Natural killer cell treated with Interleukin-12 subunit alpha and Interleukin-12 subunit beta and Interleukin-15 and Interleukin-18, amount 100 ng/mL, for 72 hours (primary cell): ENCODE measurements around the gene CCP110. TPM values are rescaled to one million over a fixed set of nuclear protein-coding genes. Genes with fewer than 3 reads are reported as not detected.

ENCODE experiments used
- ATAC-seq, 2 donors: fragments of 150-1000 bp; cut with Tn5 transposase in 1 of 2; sonication (Bioruptor Pico), chemical (Tn5 transposase) in 1 of 2; 2 replicates each; pipeline ENCODE4 v1.10.0; 2021
- DNase-seq: peaks from one replicate; pipeline ENCODE4 v3.0.0; 2022; ENCODE audit warnings: low spot score
- H3K27ac Mint-ChIP-seq, 2 donors: 1 replicate in 1 of 2; 2 replicates in 1 of 2; pipeline ENCODE4 v1.8.0; 2022; ENCODE audit warnings: mixed read lengths in 2 of 2, mild to moderate bottlenecking in 1 of 2, moderate library complexity in 1 of 2
- H3K27me3 Mint-ChIP-seq, 2 donors: 1 replicate in 1 of 2; 2 replicates in 1 of 2; pipeline ENCODE4 v1.8.0; 2022; ENCODE audit warnings: mixed read lengths in 2 of 2
- H3K36me3 Mint-ChIP-seq: one replicate; pipeline ENCODE4 v1.8.0; 2022; ENCODE audit warnings: mixed read lengths
- H3K4me1 Mint-ChIP-seq, 2 donors: 1 replicate in 1 of 2; 2 replicates in 1 of 2; pipeline ENCODE4 v1.8.0; 2022; ENCODE audit warnings: low read depth in 2 of 2, mixed read lengths in 2 of 2, mild to moderate bottlenecking in 1 of 2
- H3K4me3 Mint-ChIP-seq: one replicate; pipeline ENCODE4 v1.8.0; 2022; ENCODE audit warnings: mixed read lengths
- H3K9me3 Mint-ChIP-seq: 2 replicates; pipeline ENCODE4 v1.8.0; 2022; ENCODE audit warnings: mixed read lengths
- total RNA-seq, 2 donors: library from RNA; stranded (reverse); gene quantifications; one replicate each; pipeline ENCODE4 v1.2.3, GENCODE V29; 2022

The CCP110 gene
- total RNA-seq, 2 donors from 2014 or later, result 19.4 to 28.9 TPM

GRCh38 chr16:19499006-19499405, 24.7 kb upstream of the CCP110 start:
- Mint-ChIP-seq H3K27me3 (no peaks in the 10 kb centered on the region), H3K9me3 (no peaks in the 10 kb centered on the region), H3K4me3 (no peak overlapping the region), H3K36me3 (peaks cover 15% of the 10 kb centered on the region), H3K4me1 (peaks cover 2 to 3% of the 10 kb centered on the region in 2 donors), H3K27ac (no peak overlapping the region)
- ATAC-seq (no peak), DNase-seq (no peak)

- ATAC-seq (no peak), DNase-seq (no peak)
- H3K4me1 Mint-ChIP-seq, result peaks cover 0 to 3% of the 10 kb centered on the region in 2 donors
- H3K9me3 Mint-ChIP-seq, result no peaks in the 10 kb centered on the region
- peaks cover 20% of the 10 kb centered on the region for H3K36me3 Mint-ChIP-seq
- no peak overlapping the region for H3K4me3 Mint-ChIP-seq
- no peak overlapping the region for H3K27ac Mint-ChIP-seq
- no peaks in the 10 kb centered on the region for H3K27me3 Mint-ChIP-seq
These were observed 24.3 kb upstream of the CCP110 start for GRCh38 chr16:19499481-19499880.

GRCh38 chr16:19502395-19503131, 21.2 kb upstream of the CCP110 start:
- no peak overlapping the region for H3K27ac Mint-ChIP-seq
- no peaks in the 10 kb centered on the region for H3K27me3 Mint-ChIP-seq
- H3K4me1 Mint-ChIP-seq, result peaks cover 0 to 3% of the 10 kb centered on the region in 2 donors
- ATAC-seq (peak in 1 of 2 donors; percentile 51), DNase-seq (peak; percentile 68)
- peaks cover 39% of the 10 kb centered on the region for H3K36me3 Mint-ChIP-seq
- H3K4me3 Mint-ChIP-seq, result no peak overlapping the region
- H3K9me3 Mint-ChIP-seq, result no peaks in the 10 kb centered on the region

- Mint-ChIP-seq H3K36me3 (peaks cover 39% of the 10 kb centered on the region), H3K27ac (no peak overlapping the region), H3K4me1 (peaks cover 0 to 3% of the 10 kb centered on the region in 2 donors), H3K4me3 (no peak overlapping the region), H3K9me3 (no peaks in the 10 kb centered on the region), H3K27me3 (no peaks in the 10 kb centered on the region)
- no peak for DNase-seq
- no peak for ATAC-seq
These were observed 20.2 kb upstream of the CCP110 start for GRCh38 chr16:19503461-19504075.

GRCh38 chr16:19505600-19506303, 18.0 kb upstream of the CCP110 start:
- H3K27ac Mint-ChIP-seq, result no peak overlapping the region
- H3K4me1 Mint-ChIP-seq, result peaks cover 0 to 3% of the 10 kb centered on the region in 2 donors
- peaks cover 33% of the 10 kb centered on the region for H3K36me3 Mint-ChIP-seq
- DNase-seq (no peak), ATAC-seq (no peak)
- H3K27me3 Mint-ChIP-seq, result no peaks in the 10 kb centered on the region
- H3K9me3 Mint-ChIP-seq, result no peaks in the 10 kb centered on the region
- H3K4me3 Mint-ChIP-seq, result no peak overlapping the region

- Mint-ChIP-seq H3K9me3 (no peaks in the 10 kb centered on the region), H3K27me3 (no peaks in the 10 kb centered on the region), H3K4me3 (no peak overlapping the region), H3K27ac (no peak overlapping the region), H3K4me1 (peaks cover 0 to 3% of the 10 kb centered on the region in 2 donors), H3K36me3 (peaks cover 27% of the 10 kb centered on the region)
- DNase-seq, result no peak
- ATAC-seq, result no peak
These were observed 16.8 kb upstream of the CCP110 start for GRCh38 chr16:19506965-19507364.

- Mint-ChIP-seq H3K27ac (no peak overlapping the region), H3K4me3 (no peak overlapping the region), H3K9me3 (no peaks in the 10 kb centered on the region), H3K4me1 (peaks cover 0 to 3% of the 10 kb centered on the region in 2 donors), H3K27me3 (no peaks in the 10 kb centered on the region), H3K36me3 (peaks cover 31% of the 10 kb centered on the region)
- DNase-seq, result no peak
- no peak for ATAC-seq
These were observed 15.9 kb upstream of the CCP110 start for GRCh38 chr16:19507867-19508266.

- Mint-ChIP-seq H3K9me3 (no peaks in the 10 kb centered on the region), H3K4me1 (peaks cover 12 to 18% of the 10 kb centered on the region in 2 donors), H3K27ac (no peak overlapping the region), H3K4me3 (no peak overlapping the region), H3K36me3 (peaks cover 40% of the 10 kb centered on the region), H3K27me3 (no peaks in the 10 kb centered on the region)
- DNase-seq, result no peak
- no peak for ATAC-seq
These were observed 11.4 kb upstream of the CCP110 start for GRCh38 chr16:19512297-19512696.

- Mint-ChIP-seq H3K4me1 (peaks cover 14 to 26% of the 10 kb centered on the region in 2 donors), H3K27ac (peak overlapping the region in 1 of 2 donors; percentile 43), H3K27me3 (no peaks in the 10 kb centered on the region), H3K9me3 (no peaks in the 10 kb centered on the region), H3K36me3 (peaks cover 39% of the 10 kb centered on the region), H3K4me3 (peak overlapping the region; percentile 38)
- DNase-seq (no peak), ATAC-seq (peak; percentile 44 to 64)
These were observed 10.2 kb upstream of the CCP110 start for GRCh38 chr16:19513377-19514053.

GRCh38 chr16:19515757-19516156, 8.0 kb upstream of the CCP110 start:
- H3K36me3 Mint-ChIP-seq, result peaks cover 39% of the 10 kb centered on the region
- peaks cover 20 to 35% of the 10 kb centered on the region in 2 donors for H3K4me1 Mint-ChIP-seq
- no peak overlapping the region for H3K4me3 Mint-ChIP-seq
- H3K27ac Mint-ChIP-seq, result no peak overlapping the region
- DNase-seq (no peak), ATAC-seq (no peak)
- no peaks in the 10 kb centered on the region for H3K27me3 Mint-ChIP-seq
- H3K9me3 Mint-ChIP-seq, result no peaks in the 10 kb centered on the region

- DNase-seq, result no peak
- Mint-ChIP-seq H3K9me3 (no peaks in the 10 kb centered on the region), H3K4me3 (no peak overlapping the region), H3K27me3 (no peaks in the 10 kb centered on the region), H3K36me3 (peaks cover 37% of the 10 kb centered on the region), H3K4me1 (peaks cover 34 to 49% of the 10 kb centered on the region in 2 donors), H3K27ac (peak overlapping the region in 1 of 2 donors; percentile 11)
- peak in 1 of 2 donors; percentile 49 for ATAC-seq
These were observed 6.2 kb upstream of the CCP110 start for GRCh38 chr16:19517424-19518089.

- H3K4me3 Mint-ChIP-seq, result peak overlapping the region; percentile 2
- no peak overlapping the region for H3K27ac Mint-ChIP-seq
- H3K9me3 Mint-ChIP-seq, result no peaks in the 10 kb centered on the region
- H3K4me1 Mint-ChIP-seq, result peaks cover 34 to 46% of the 10 kb centered on the region in 2 donors
- peaks cover 29% of the 10 kb centered on the region for H3K36me3 Mint-ChIP-seq
- ATAC-seq (no peak), DNase-seq (no peak)
- no peaks in the 10 kb centered on the region for H3K27me3 Mint-ChIP-seq
These were observed 5.4 kb upstream of the CCP110 start for GRCh38 chr16:19518388-19518787.

- H3K9me3 Mint-ChIP-seq, result no peaks in the 10 kb centered on the region
- peaks cover 38 to 56% of the 10 kb centered on the region in 2 donors for H3K4me1 Mint-ChIP-seq
- no peak for DNase-seq
- ATAC-seq, result no peak
- H3K36me3 Mint-ChIP-seq, result peaks cover 18% of the 10 kb centered on the region
- peak overlapping the region; percentile 85 to 96 for H3K27ac Mint-ChIP-seq
- peak overlapping the region; percentile 93 for H3K4me3 Mint-ChIP-seq
- no peaks in the 10 kb centered on the region for H3K27me3 Mint-ChIP-seq
These were observed 2.8 kb upstream of the CCP110 start for GRCh38 chr16:19520861-19521331.
